ENCODE results near the gene RGS14. TPM values are rescaled to one million over a fixed set of nuclear protein-coding genes. Genes with fewer than 3 reads are reported as not detected.
"Not testable (repeated sequence)": the region's sequence is repeated elsewhere in the genome, so short reads cannot be mapped to it uniquely, and the experiment has no call there.

RGS14 gene
- total RNA-seq, 4 donors from 2014 or later = 10.2 to 29.6 (median 16.4) TPM

GRCh38 chr5:177357146-177357458, 622 bp upstream of the RGS14 start:
- H3K4me3 ChIP-seq = no peak overlapping the region
- H3K4me1 ChIP-seq = peaks cover 0 to 24% (median 9%) of the 10 kb centered on the region in 4 donors
- no peaks in the 10 kb centered on the region for H3K27me3 ChIP-seq
- peak overlapping the region in 1 of 4 donors; percentile 19 for H3K27ac ChIP-seq
- no peaks in the 10 kb centered on the region for H3K36me3 ChIP-seq
- no peak for TF ChIP-seq CTCF (IDR thresholded peaks at IDR 0.05)
- no peak for TF ChIP-seq POLR2A (IDR thresholded peaks at IDR 0.05)
- TF ChIP-seq EP300 (IDR thresholded peaks at IDR 0.05) = no peak
- H3K9me3 ChIP-seq = no peaks in the 10 kb centered on the region
- DNase-seq (ENCODE audit: low spot score in 2 of 2) = no peak
- WGBS, 2 donors = 86 to 89% methylated on average over 5 of the region's 5 CpGs

- peaks cover 0 to 33% (median 18%) of the 10 kb centered on the region in 4 donors for H3K4me1 ChIP-seq
- no peaks in the 10 kb centered on the region for H3K9me3 ChIP-seq
- TF ChIP-seq CTCF (IDR thresholded peaks at IDR 0.05) = no peak
- no peak for TF ChIP-seq POLR2A (IDR thresholded peaks at IDR 0.05)
- no peak for TF ChIP-seq EP300 (IDR thresholded peaks at IDR 0.05)
- peak overlapping the region in 2 of 4 donors; percentile 50 to 53 for H3K4me3 ChIP-seq
- 48 to 49% methylated on average over 3 to 5 of the region's 5 CpGs for WGBS, 2 donors
- no peaks in the 10 kb centered on the region for H3K36me3 ChIP-seq
- H3K27me3 ChIP-seq = no peaks in the 10 kb centered on the region
- no peak for DNase-seq (ENCODE audit: low spot score in 2 of 2)
- H3K27ac ChIP-seq = peak overlapping the region in 2 of 4 donors; percentile 22 to 47
Measured at GRCh38 chr5:177358370-177358819, 671 bp downstream of the RGS14 start.

DNA sequence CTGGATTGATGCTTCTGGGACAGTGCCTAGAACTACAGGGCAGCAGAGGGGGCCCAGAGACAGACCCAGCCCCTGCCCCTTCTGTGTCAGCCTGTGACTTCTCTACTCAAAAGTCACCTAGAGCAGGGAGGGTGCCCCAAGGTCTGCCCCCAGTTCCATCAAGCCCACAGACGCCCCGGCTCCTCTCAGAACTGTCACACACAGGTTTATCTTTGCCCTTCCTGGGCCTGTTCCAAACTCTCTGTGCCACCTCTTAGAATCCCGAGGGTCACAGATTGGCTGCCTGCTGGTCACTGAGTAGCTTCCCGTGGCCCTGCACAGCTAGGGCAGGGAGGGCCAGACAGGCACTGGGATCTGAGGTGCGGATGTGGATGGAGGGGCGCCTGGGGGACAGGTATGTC, 1.7 kb downstream of the RGS14 start:
- Histone ChIP-seq H3K36me3 (no peaks in the 10 kb centered on the region), H3K27ac (no peak overlapping the region), H3K27me3 (no peaks in the 10 kb centered on the region), H3K4me1 (peaks cover 0 to 37% (median 26%) of the 10 kb centered on the region in 4 donors), H3K4me3 (no peak overlapping the region), H3K9me3 (no peaks in the 10 kb centered on the region)
- no peak for DNase-seq (ENCODE audit: low spot score in 2 of 2)
- 76 to 82% methylated on average over 6 of the region's 6 CpGs for WGBS, 2 donors
- no peak for TF ChIP-seq EP300 (IDR thresholded peaks at IDR 0.05)
- TF ChIP-seq CTCF (IDR thresholded peaks at IDR 0.05) = no peak

DNA sequence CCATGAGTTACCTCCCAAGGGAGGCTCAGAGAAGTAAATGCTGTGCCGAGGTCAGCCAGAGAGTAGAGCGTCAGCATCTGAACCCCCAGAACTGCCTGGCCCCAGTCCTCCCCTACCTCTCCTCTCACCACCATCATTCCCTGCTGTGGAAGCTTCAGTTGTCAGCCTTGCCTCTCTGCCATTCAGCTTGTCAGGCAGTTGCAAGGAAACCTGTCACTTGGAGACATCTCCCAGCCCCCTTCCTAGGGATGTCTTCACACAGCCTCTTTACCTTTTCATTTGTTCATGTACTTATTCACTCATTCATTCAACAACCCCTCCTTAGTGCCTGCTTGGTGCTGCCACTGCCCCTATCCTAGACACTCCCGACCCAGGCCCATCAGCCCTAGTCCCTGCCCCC, 2.1 kb downstream of the RGS14 start:
- WGBS, 2 donors = 69 to 76% methylated on average over 3 of the region's 3 CpGs
- Histone ChIP-seq H3K4me3 (no peak overlapping the region), H3K9me3 (no peaks in the 10 kb centered on the region), H3K36me3 (no peaks in the 10 kb centered on the region), H3K27ac (no peak overlapping the region), H3K27me3 (no peaks in the 10 kb centered on the region), H3K4me1 (peaks cover 0 to 37% (median 27%) of the 10 kb centered on the region in 4 donors)
- no peak for TF ChIP-seq POLR2A (IDR thresholded peaks at IDR 0.05)
- no peak for TF ChIP-seq EP300 (IDR thresholded peaks at IDR 0.05)
- no peak for TF ChIP-seq CTCF (IDR thresholded peaks at IDR 0.05)
- DNase-seq (ENCODE audit: low spot score in 2 of 2) = no peak

GRCh38 chr5:177360740-177361139, 3.0 kb downstream of the RGS14 start:
- not testable (repeated sequence) for H3K36me3 ChIP-seq; H3K4me3 ChIP-seq; DNase-seq (ENCODE audit: low spot score in 2 of 2); H3K27me3 ChIP-seq; H3K27ac ChIP-seq; H3K9me3 ChIP-seq
- peaks cover 0 to 37% (median 27%) of the 10 kb centered on the region in 4 donors for H3K4me1 ChIP-seq
- 82% methylated on average over 7 of the region's 7 CpGs for WGBS, 2 donors

Data from tibial nerve (tissue), 4 donors.